HG03095 (cell line): ENCODE results near the gene RHBDF2.
"Not testable (repeated sequence)": the region's sequence is repeated elsewhere in the genome, so short reads cannot be mapped to it uniquely, and the experiment has no call there.

ENCODE experiments used
- ATAC-seq: cut with Tn5 transposase; IDR thresholded peaks from one replicate; pipeline ENCODE4 v1.9.1; 2021; ENCODE audit warnings: moderate library complexity; ENCODE audit not compliant: unreplicated experiment

Gene RHBDF2

DNA sequence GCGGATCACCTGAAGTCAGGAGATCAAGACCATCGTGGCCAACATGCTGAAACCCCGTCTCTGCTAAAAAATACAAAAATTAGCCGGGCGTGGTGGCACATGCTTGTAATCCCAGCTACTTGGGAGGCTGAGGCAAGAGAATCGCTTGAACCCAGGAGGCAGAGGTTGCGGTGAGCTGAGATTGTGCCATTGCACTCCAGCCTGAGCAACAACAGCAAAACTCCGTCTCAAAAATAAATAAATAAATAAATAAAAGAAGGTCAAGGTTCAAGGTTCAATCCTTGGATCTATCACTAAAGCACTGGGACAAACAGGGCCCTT is 24.2 kb upstream of the RHBDF2 start:
- ATAC-seq: not testable (repeated sequence)

DNA sequence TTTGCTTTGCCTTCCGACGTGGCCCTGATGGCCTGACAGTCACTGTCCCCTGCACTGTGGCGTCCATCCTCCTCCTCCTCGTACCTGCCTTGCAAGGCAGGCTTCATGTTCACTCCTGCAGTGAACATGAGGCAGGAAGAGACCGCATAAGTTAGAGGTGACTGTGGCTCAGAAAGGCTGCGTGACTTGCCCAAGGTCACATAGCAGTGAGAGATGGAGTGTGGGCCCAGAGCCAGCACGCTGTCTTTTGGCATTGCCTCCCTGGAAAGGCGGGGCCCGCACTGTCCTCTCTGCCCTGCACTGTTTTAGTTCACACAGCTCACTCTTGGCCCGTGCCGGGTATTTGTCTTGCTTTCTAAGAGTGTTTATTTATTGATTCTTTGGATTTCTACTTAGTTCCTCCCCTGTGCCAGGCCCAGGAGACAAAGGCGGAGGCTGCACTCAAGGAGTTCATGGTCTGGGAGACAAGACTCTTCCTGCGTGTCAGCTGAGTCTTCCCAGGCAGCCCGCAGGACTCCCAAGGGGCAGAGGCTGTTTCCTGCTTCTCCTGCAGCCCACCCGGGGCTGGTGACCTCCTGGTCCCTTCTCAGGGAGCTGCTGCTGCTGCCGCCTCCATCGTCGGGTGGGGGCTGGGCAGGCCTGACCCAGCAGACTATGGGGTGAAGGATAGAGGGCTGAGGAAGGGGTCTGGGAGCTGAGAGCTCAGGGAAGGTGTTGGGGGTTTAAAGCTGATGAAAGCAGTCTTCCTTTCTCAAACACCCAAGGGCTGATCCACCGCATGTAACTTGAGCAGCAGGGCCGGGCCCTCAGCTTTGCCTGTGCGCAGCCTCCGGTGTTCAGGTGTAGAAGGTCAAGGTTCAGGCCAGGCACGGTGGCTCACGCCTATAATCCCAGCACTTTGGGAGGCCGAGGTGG is 23.6 kb upstream of the RHBDF2 start:
- ATAC-seq: no peak

DNA sequence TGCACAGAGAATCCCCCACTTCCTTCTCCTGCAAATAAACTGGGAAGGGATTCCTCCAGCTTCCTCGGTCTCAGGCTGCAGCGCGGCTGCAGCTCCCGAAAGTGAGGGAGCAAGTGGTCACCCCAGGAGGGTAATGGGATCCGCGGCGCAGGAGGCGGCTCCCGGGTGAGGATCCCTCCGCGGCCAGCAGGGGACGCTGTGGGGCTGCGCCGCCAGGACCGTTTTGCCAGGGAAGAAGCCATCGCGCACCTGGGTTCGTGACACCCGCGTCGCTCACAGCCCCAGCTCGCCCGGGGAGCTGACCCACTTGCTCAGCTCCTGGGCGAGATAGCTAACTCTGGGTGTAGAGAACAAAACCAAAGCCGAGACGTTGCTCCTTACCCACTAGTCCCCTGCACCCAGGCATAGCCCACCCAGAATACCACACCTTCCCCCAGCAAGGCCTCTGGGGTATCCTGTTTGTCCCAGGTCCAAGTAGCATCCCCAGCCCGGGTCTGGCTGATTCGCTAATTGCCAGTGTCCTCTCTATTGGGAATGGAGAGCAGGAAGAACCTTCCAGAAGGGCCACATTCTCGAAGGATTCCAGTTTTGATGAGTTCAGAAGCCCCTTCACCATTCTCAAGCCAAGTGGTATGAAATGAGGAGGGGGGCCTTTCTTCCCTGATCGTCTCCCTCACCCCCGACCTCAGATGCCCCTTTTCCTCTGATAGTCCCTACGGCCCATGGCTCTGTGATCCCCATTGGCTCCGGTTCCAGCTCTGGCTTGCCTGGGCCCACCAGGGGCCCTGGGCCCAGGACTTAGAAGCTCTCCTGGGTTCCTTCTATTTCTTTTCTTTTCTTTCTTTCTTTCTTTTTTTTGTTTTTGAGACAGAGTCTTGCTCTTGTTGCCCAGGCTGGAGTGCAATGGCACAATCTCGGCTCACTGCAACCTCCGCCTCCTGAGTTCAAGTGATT is 22.1 kb upstream of the RHBDF2 start:
- ATAC-seq: no peak

DNA sequence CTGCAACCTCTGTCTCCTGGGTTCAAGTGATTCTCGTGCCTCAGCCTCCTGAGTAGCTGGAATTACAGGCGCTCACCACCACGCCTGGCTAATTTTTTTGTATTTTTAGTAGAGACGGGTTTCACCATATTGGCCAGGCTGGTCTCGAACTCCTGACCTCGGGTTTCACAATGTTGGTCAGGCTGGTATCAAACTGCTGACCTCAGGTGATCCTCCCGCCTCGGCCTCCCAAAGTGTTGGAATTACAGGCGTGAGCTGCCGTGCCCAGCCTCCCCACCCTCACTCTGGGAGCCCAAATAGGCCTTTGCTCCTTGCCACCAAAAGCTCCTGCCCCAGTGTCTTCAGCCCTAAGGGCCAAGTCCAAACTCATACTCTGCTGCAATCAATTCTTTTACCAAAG is 20.5 kb upstream of the RHBDF2 start:
- ATAC-seq: not testable (repeated sequence)

DNA sequence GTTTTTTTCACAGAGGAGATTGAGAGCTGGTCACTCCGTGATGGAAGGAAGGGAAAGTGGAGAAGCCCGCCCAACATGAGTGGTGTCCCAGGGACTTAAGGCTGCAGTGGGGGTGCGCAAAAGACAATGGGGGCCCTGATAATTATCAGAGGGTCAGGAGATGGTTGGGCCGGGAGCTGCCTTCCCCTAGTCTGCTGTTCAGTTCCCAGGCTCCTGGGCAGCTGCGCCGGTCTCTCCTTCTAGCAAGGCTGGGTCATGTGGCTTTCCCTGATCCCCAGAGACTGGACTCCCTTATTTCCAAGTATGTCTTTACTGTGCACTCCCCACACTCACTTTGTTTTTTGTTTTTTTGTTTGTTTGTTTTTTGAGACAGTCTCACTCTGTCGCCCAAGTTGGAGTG is 20.0 kb upstream of the RHBDF2 start:
- ATAC-seq: no peak

DNA sequence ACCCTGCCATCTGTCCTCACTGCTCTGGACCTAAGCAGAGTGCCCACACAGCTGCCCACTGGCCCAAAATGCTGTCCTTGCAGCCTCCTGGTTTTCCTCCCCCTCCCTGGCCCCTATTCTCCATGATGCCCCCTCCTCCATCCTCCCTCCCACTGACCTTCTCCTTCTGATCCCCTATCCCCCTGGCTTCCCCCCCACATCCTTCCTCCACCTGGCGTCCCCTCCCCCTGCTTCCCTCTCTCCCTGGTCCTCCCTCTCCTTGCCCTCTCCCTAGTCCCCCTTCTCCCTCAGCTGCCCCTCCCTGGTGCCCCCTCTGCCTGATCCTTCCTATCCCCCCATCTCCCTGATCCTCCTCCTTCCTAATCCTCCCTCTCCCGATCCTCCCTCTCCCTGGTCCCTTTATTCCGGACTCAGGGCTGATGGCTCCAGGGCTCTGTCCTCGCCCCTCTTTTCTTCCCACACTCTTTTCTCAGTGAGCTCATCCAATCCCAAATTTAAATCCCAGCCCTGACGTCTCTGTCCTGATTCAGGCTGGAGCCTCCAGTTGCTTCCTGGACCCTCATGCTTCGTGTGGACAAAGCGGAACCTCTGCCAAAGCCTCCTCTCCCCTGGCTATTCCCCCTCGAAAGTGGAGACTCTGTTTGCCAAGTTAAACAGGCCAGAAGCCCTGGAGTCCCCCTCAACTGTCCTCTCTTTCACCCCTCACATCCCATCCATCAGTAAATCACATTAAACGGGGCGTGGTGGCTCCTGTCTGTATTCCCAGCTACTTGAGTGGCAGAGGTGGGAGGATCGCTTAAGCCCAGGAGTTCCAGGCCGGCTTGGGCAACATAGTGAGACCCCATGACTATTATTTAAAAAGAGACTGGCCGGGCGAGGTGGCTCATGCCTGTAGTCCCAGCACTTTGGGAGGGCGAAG is 18.1 kb upstream of the RHBDF2 start:
- no peak for ATAC-seq

DNA sequence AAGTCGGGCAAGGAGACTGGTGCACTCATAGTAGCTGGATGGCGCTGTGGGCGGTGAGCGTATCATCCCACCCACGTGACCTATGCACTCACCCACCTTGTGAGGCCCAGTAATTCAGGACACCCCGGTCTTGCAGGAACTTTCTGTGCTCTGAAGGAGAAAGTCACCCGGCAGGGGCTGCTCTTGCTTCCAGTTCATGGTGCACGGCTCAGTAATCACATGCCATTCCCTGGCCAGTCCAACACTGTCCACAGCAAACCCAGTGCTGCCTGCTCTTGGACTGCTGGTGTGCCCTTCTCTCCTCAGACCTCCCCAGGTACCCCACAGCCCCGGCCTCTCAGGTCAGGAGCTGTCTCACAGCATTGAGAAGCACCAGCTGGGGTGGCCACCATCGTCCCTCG is 16.4 kb upstream of the RHBDF2 start:
- no peak for ATAC-seq

DNA sequence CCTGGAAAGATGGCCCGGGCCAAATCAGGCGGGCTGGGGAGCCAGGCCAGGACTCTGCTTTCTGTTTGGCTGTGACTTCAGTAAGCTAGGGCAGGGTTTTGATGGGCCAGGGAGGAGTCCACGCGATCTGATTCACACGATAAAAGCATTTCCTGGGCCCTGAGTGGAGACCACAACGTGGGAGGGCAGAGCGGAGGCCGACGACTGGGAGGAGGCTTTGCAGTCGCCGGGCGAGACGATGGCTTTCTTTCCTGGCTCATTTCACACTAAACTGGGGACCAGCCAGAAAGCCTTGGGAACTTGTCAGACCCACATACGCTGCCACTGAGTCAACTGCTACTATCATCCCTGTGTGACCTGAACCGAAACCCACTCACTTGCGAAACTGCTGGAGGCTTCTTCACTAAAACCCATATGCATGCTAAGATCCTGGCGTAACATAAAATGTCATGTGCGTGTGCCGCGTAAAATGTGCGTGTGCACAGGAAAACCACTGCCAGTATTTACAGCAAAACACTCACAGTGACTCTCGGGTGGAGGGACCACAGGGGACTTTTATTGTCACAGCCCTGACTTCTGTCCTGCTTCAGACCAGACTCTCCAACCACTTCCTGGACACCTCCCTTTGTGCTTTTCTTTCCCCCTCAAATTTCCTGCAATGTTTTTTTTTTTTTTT is 14.2 kb upstream of the RHBDF2 start:
- peak; percentile 43 for ATAC-seq

DNA sequence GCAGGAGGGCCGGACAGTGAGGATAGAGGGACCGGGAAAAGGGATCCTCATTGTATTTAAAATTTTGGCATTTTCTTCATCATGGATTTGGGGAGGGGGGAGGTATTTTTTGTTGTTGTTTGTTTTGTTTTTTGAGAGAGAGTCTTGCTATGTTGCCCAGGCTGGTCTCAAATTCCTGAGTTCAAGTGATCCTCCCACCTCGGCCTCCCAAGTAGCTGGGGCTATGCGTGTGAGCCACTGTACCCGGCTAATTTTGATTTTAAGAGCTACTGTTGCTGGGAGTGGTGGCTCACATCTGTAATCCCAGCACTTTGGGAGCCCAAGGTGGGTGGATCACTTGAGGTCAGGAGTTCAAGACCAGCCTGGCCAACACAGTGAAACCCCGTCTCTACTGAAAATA is 13.1 kb upstream of the RHBDF2 start:
- not testable (repeated sequence) for ATAC-seq

DNA sequence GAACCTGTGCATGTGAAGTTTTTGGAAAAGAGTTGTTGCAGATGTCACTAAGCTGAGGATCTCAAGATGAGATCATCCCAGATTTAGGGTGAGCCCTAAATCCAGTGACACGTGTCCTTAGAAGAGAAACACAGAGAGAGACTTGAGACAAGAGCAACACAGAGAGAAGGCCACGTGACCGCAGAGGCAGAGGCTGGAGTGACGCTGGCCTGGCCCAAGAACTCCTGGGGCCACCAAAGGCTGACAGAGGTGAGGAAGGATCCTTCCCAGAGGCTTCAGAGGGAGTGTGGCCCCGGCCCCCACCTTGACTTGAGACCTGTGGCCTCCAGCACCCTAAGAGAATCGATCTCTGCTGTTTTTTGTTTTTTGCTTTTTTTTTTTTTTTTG is 12.1 kb upstream of the RHBDF2 start:
- ATAC-seq: no peak

DNA sequence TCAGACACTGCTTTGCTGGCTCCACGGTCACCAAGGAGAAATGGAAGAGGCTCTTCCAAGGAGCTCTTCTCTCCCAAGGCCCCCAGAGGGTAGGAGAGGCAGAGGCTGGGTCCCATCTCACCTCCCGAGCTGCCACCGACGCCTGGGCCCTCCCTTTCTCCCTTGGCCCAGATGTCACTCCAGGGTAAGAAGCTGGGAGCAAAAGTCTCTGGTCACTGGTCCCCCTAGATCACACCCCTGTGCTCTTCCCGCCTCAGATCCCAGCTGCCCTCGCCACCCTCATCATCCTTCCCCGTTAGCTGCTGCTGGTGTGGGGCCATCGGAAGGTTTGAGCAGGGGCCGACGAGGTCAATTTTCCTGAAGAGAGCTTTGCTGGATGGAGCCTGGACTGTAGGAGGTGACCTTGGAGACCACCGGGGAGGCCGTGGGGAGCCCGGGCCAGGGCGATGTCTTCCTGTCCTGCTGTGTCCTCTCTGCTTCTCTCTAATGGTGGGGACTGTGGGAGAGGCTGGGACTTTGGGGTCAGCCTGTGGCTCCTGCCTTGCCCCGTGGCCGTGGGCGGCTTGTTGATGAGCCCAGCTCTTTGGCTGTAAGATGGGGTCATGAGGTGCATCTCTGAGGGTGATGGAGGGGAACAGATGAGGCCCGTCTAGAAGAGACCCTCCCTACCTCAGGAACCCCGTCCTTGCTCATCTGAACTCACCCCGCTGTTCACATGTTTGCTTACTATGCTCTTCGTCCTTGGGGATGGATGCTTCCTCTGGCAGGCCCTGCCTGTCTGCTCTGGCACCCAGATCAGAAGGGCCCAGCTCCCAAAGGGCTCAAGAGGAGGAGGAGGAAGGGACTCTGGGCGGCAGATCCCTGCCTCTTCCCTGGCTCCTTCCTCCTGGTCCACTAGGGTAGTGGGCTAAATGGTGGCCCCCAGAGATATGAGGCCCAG is 11.4 kb upstream of the RHBDF2 start:
- ATAC-seq: no peak

DNA sequence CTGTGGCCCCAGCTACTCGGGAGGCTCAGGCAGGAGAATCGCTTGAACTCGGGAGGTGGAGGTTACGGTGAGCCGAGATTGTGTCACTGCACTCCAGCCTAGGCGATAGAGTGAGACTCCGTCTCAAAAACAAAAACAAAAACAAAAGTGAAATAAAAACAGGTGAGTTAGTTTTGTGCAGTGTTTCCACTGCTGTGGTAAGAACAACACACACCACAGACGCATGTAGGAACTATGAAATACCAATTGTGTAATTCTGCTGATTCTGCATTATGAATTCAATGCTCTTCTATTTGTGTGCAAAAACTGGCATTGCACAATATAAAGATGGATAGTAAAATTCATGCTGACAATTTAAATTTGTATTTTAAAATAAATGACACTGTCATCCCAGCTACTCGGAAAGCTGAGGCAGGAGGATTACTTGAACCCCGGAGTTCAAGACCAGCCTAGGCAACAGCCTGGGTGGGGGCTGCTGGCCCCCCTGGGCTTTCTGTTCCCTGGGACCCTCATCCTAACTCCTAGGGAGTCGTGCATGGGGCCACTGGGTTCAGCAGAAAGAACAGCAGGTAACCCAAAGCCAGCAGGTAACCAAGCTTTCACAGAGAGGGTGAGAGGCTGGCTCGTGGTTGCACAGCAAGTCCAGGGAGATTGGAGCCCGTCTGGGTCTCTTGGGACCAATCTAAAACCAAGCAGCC is 10.6 kb upstream of the RHBDF2 start:
- ATAC-seq: no peak

DNA sequence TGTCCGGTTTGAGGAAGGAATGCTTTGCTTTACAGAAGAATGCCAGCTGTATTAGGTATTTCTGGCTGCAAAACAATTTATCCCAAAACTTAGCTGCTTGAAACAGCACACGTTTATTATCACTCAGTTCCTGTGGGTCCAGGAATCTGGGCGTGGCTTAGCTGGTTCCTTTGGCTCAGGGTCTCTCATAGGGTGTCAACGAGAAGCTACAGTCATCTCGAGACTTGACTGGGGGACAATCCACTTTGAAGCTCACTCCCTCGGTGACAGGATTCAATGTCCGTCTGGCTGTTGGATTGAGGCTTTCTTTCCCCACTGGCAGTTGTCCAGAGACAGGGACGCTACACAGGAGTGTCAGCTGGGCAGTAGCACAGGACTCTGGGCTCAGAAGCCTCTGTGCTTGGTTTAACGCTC is 9.6 kb upstream of the RHBDF2 start:
- ATAC-seq: no peak

DNA sequence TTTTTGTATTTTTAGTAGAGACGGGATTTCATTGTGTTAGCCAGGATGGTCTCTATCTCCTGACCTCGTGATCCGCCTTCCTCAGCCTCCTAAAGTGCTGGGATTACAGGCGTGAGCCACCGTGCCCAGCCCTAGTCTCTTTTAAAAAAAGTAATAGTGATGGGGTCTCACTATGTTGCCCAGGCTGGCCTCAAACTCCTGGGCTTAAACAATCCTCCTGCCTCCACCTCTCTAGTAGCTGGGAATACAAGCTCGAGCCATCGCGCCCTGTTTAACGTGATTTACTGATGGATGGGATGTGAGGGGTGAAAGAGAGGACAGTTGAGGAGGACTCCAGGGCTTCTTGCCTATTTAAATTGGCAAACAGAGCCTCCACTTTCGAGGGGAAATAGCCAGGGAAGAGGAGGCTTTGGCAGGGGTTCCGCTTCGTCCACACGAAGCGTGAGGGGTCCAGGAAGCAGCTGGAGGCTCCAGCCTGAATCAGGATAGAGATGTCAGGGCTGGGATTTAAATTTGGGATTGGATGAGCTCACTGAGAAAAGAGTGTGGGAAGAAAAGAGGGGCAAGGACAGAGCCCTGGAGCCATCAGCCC is 7.3 kb upstream of the RHBDF2 start:
- ATAC-seq: not testable (repeated sequence)

DNA sequence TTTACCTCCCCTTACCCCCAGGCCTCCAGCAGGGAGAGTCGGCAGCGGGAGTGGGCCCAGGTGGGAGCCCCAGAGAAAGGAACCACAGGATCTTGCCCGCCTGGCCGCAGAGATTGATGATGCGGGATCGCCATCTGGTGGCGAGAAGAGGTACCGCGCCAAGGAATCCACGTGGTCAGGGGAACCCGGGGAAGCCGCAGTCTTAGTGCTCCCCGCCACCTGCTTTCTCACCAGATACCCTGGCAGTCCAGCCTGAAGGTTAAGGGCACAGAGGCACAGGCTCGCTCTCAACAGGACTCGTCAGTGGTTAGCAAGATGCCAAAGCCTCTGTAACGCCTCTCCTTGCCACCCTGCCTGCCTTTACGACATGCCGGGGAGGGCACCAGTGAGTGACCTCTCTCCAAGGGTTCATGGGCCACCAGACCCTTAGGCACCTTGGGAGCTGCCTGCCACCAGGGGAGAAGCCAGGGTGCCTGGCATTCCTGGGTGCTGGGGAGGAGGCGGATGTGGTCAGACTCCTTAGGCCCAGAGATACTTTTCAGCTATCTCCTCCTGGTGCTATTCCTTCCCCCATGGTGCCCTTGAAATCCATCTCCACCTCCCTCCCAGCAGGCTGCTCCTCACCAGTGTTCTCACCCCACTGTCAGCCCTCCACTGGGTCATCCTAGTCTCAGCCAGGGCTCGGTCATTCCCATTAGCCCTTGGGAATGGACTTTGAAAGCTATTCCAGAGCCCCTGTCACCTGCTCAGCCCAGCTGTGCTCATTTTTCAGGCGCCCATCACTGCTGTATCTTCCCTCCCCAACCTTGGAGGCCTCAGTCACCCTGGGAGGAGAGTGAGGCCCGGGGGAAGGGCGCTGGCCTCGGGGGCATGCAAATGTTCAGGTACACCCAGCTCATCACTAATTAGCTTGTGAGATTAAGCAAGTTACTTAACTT is 5.5 kb upstream of the RHBDF2 start:
- ATAC-seq: no peak

DNA sequence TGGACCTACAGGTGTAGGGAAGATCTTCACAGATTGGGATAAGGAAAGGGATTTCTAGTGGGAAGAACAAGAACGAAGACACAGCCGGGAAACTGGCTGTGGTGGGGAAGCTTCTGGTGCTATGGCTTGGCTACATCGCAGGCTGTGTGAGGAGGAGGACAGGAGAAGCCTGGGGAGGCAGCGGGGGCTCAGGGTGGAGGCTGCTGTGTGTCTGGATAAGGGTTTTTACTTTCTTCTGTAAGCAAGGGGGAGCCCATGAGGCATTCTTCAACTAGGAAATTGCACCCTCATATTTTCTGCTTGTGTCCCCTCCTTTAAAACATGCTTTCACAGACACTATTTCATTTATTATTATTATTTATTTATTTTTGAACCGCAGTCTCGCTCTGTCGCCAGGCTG is 2.9 kb upstream of the RHBDF2 start:
- ATAC-seq: no peak
